ENCODE measurements around the gene TEPSIN. TPM values are rescaled to one million over a fixed set of nuclear protein-coding genes. Genes with fewer than 3 reads are reported as not detected.

Gene TEPSIN
- total and polyA plus RNA-seq, 2 of the 8 experiments (the other 6 are each of a cell fraction or from before 2014, with no cell fraction given), result 22.9 to 28.0 TPM

DNA sequence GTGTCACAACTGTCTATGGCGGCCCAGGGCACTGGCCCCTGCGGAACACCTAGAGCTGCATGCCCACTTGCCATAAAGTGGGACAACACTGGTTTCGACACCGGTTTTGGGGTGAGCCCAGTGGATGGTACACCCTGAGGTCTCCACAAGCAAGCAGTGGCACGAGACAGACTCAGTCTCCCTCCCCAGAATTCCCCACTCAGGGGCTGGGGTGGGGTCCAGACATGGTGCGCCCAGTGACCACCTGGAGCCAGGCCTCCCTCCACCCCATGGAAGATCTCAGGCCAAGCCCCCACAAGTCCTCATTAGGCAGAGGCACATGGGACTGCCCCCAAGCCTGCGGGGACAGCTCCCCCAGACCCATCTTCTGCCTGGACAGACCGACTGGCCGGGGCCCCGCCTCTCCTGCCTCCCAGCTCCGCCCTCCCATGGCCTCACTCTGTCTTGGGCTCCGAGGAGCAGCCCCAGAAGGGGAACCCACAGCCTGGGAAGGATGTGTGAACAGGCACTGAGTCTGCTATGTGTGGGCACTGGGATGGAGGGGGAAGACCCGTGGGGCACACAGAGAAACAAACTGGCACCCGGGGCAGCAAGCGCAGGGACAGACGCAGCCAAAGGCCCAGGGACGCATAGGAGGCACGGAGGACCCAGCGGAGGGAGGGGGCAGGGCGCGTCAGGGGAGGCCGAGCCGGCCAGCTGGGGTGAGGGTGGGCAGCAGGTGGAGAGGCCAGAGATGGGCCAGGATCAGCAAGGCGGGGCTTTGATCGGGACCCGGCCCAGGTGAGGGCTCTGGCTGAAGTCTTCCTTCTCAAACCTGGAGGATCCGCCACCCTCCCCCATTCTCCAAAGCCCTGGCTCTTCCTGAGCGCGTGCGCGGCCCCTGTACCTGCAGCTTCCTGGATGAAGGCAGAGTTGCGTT, 2.8 kb downstream of the TEPSIN start:
- H2AK5ac ChIP-seq (ENCODE audit: low read depth, low read length), result no peak overlapping the region
- H4K91ac ChIP-seq (replicated peaks; ENCODE audit: insufficient read length, low read length), result no peak overlapping the region
- no peak overlapping the region for H3K9ac ChIP-seq (replicated peaks in 1 of 4; ENCODE audit: extremely low read depth in 1 of 4, low read depth in 3 of 4, low read length in 3 of 4)
- DNase-seq (ENCODE audit: low read depth in 1 of 2, low spot score in 2 of 2), result no peak
- H3K4ac ChIP-seq (replicated peaks; ENCODE audit: insufficient read length, low read depth, low read length), result no peak overlapping the region
- no peak overlapping the region for H2BK15ac ChIP-seq (ENCODE audit: low read length)
- no peaks in the 10 kb centered on the region; a peak in 1 of 4 replicates for H3K9me3 ChIP-seq (ENCODE audit: insufficient read depth in 2 of 2, low read depth in 1 of 2, low read length in 1 of 2)
- H2BK20ac ChIP-seq (ENCODE audit: low read length), result no peak overlapping the region
- H3K79me2 ChIP-seq (ENCODE audit: control insufficient read depth in 1 of 2, insufficient read depth in 2 of 2, low read length in 2 of 2), result peaks cover 0 to 23% of the 10 kb centered on the region in 2 experiments; a peak in 2 of 4 replicates
- no peak overlapping the region for H3K27ac ChIP-seq (ENCODE audit: low read depth, low read length)
- peaks cover 8% of the 10 kb centered on the region; the same call in 1 of the 2 replicates for H3K23me2 ChIP-seq (ENCODE audit: low read depth, low read length)
- H2BK5ac ChIP-seq (ENCODE audit: low read depth, low read length), result no peak overlapping the region
- ChIA-PET CTCF (ENCODE audit: partially characterized antibody) (interaction anchor here (0.8 to 1.2 kb wide), 4 partner anchors 8 to 106 kb away, joined by 3 read pairs; no protein-coding TSS in a partner anchor), POLR2A (ENCODE audit: partially characterized antibody) (interaction anchor here (0.9 to 1.1 kb wide), 3 partner anchors 11 to 15 kb away, joined by 3 read pairs; partner anchors contain the start of gene CEP131)
- peaks cover 0 to 12% (median 6%) of the 10 kb centered on the region in 4 experiments; a peak in 5 of 7 replicates for H3K4me1 ChIP-seq (replicated peaks in 1 of 4; ENCODE audit: control insufficient read depth in 3 of 4, insufficient read depth in 4 of 4, low read length in 3 of 4)
- H3K23ac ChIP-seq (ENCODE audit: insufficient read length), result no peak overlapping the region
- no peaks in the 10 kb centered on the region for H3K27me3 ChIP-seq (replicated peaks in 1 of 4; ENCODE audit: control insufficient read depth in 3 of 4, extremely low read depth in 1 of 4, insufficient read depth in 3 of 4, low read length in 3 of 4)
- H2AFZ ChIP-seq (ENCODE audit: low read length), result no peak overlapping the region
- H2BK12ac ChIP-seq (ENCODE audit: low read depth, low read length), result no peak overlapping the region
- no peak overlapping the region for H3K4me3 ChIP-seq (ENCODE audit: extremely low read depth in 1 of 4, insufficient read depth in 2 of 4, low read depth in 3 of 4, low read length in 4 of 4)
- no peak for FAIRE-seq
- no peak overlapping the region for H3K56ac ChIP-seq (replicated peaks; ENCODE audit: insufficient read length, low read depth, low read length)
- 94% methylated on average over 23 of the region's 32 CpGs; no CpG with 5 or more reads in 1 of the 2 experiments for WGBS, 2 experiments (ENCODE audit: extremely low coverage in 1 of 2, insufficient coverage in 1 of 2, insufficient read length in 1 of 2, insufficient replicate concordance in 2 of 2, low coverage in 1 of 2, low lambda C conversion rate in 2 of 2, missing lambda C conversion rate in 1 of 2)
- H3K14ac ChIP-seq (ENCODE audit: insufficient read length), result no peak overlapping the region
- no peak overlapping the region for H4K8ac ChIP-seq (ENCODE audit: extremely low read depth, insufficient read depth, low read length)
- H2BK120ac ChIP-seq (replicated peaks; ENCODE audit: low read depth, low read length), result no peak overlapping the region
- peaks cover 6 to 15% of the 10 kb centered on the region in 2 experiments for H4K20me1 ChIP-seq (replicated peaks in 1 of 2; ENCODE audit: control insufficient read depth in 1 of 2, insufficient read depth in 2 of 2, low read length in 2 of 2)
- peaks cover 9% of the 10 kb centered on the region for H3K79me1 ChIP-seq (ENCODE audit: low read depth, low read length)
- no peak overlapping the region for H3K18ac ChIP-seq (ENCODE audit: extremely low read depth, low read length)
- no peak overlapping the region for H3K4me2 ChIP-seq (ENCODE audit: insufficient read depth in 1 of 2, low read depth in 2 of 2, low read length in 2 of 2)
- no peak overlapping the region for H4K5ac ChIP-seq (ENCODE audit: insufficient read length, low read depth, low read length)
- H3K36me3 ChIP-seq (ENCODE audit: control insufficient read depth in 2 of 4, insufficient read depth in 4 of 4, low read length in 3 of 4), result peaks cover 0 to 9% (median under 1%) of the 10 kb centered on the region in 4 experiments; a peak in 4 of 8 replicates
- TF ChIP-seq RNF2 (IDR thresholded peaks at IDR 0.05; ENCODE audit: borderline replicate concordance, low read depth, low read length, missing control alignments, poor library complexity, severe bottlenecking), result no peak
- TF ChIP-seq RBBP5 (IDR thresholded peaks at IDR 0.05; ENCODE audit: borderline replicate concordance, low read depth, low read length), result no peak
- TF ChIP-seq, protein P1, sequence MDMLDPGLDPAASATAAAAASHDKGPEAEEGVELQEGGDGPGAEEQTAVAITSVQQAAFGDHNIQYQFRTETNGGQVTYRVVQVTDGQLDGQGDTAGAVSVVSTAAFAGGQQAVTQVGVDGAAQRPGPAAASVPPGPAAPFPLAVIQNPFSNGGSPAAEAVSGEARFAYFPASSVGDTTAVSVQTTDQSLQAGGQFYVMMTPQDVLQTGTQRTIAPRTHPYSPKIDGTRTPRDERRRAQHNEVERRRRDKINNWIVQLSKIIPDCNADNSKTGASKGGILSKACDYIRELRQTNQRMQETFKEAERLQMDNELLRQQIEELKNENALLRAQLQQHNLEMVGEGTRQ (IDR thresholded peaks at IDR 0.05; ENCODE audit: low read length), result no peak
- no peak for TF ChIP-seq SP1 (IDR thresholded peaks at IDR 0.05; ENCODE audit: low read depth, low read length)

All from H1 (cell line).